ENCODE data around the gene RTN3.
"Not testable (repeated sequence)": the region's sequence is repeated elsewhere in the genome, so short reads cannot be mapped to it uniquely, and the experiment has no call there.

Gene RTN3

DNA sequence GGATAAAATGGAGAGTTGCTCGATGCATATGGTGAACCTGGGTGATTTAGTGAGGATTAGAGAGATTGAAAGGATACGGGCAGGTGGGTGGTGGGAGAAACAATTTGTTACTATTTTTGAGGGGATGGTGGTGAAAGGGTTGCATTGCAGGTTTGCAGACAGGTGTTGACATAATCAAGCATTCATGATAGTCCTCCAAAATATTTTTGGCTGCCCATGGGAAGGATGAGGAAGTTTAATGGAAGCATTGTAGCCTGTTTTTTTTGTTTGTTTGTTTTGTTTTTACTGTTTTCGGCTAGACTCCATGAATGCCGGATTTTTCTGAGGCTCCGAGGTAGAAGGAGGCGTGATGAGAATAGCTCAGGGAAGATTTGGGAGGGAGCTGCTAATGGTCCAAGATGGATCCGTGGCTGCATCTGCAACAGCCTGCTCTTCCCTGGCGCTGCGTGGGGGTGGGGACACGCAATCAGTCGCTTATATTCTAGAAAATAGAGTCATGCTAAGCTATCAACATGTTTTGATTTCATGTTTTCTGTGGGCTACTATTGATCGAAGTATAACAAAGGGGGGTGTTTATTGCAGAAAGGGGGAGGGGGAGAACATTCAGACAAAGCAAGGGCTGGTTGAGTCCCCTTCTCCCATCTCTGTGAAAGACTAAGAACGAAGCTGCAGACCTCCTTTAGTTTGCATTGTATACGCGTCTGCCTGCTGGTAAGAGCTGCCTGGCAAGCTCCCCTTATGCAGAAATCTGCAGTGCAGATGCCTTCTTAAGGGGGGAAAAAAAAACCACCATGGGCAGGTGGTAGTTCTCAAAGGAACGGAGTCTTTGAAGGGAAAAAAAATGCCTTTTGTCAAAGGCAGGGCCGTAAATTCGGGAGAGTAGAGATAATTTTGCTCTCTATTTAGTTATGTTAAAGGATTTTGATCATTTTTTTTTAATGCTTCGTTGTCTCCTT is 1.0 kb downstream of the RTN3 start:
- DNase-seq = no peak

DNA sequence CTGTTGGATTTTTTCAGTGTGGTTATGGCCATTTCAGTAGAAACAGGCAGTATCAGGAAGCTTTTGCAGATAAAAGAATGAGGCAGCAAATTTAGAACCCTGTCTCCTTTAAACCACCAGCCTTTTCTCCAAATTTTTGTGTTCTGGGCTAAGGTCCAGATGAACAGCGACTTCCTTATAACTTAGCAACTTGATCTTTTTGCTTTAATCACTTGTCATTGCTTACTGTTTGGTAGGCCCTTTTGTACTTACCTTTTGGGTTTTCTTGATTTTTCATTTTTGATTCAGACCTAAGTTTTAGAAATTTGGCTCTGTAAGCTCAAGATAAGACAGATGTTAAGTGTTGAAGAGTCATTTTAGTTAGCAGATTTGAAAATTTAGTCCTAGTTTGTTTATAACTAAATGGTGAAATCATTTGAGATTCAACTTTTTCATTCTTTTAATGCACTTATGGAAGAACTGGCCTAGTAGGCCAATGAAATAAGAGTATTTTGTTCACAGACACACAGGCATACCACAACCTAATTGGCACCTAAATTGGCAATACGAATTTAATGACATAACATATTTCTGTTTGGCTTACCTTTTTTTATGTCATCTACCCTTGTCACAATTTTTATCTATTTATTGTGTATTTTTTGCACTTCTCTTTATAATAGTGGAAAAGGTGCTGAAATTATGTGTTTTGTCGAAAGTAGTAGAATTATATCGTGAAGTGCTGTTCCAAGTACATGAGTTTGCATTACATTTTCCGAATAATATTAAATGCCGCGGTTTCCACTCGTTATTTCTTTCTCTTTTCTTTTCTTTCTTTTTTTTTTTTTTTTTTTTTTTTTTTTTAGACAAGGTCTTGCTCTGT is 2.1 kb downstream of the RTN3 start:
- no peak for DNase-seq

DNA sequence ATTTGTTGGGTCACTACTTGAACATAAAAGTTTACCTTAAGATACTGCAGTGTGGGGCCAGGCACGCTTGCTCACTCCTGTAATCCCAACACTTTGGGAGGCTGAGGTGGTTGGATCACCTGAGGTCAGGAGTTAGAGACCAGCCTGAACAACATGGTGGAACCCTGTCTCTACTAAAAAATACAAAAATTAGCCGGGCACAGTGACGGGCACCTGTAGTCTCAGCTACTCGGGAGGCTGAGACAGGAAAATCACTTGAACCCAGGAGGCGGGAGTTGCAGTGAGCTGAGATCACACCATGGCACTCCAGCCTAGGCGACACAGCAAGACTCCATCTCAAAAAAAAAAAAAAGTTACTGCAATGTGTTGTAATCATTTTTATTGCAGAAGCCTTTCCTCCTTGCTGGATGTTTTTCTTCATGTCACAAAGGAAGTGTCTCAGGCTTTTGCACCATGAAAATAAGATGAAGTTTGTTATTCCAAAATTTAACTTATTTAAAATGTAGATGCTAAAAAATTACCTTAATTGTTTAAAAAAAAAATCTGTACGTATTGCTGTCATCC is 3.9 kb downstream of the RTN3 start:
- DNase-seq = not testable (repeated sequence)

DNA sequence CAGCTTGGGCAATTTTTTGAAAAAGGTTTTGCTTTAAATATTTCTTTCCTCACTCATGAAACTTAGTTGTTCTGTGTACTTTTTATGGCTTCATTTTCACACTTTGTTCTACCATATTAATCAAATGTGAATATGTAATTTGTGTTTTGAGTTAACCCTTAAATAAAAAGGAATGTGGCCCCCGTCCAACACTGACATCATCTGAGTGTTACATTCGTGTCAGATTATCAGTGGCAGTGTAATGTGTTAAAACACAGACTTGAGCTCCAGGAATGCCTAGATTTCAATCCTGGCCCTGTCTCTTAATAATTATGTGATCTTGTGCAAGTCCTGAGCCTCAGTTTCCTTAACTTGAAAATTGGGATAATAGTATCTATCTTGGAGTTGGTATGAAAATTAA is 5.6 kb downstream of the RTN3 start:
- no peak for DNase-seq

DNA sequence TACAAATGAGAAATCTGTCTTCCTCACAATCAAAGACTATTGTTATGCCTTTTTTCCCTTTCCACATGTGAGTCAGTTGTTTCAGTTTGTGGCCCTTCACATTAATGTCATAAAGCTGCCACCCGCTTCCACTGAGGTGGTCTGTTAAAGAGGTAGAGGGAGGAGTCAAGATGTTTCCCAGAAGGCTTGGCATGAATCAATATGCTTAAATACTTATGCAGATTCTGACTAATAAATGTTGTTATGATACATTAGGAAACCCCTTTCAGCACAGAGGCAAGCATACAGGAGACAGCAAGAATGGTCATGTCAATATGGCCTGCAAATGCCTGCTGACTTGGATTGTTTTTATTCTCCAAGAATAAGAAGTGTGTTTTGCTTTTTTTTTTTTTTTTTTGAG is 6.5 kb downstream of the RTN3 start:
- DNase-seq = no peak

DNA sequence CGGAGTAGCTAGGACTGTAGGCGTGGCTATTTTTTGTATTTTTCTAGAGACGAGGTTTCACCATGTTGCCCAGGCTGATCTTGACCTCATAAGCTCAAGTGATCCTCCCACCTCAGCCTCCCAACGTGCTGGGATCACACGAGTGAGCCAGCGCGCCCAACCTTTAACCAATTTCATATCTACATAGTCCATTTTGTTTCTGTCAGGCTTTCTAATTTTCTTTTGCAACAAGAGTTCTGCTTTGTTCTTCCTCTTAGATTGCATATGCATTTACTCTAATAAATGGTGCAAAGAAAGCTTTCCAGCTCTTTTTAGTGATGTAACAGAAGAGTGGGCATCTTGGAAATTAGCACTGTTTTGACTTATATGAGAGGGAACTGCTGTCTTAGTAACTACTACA is 13.3 kb downstream of the RTN3 start:
- DNase-seq = no peak

DNA sequence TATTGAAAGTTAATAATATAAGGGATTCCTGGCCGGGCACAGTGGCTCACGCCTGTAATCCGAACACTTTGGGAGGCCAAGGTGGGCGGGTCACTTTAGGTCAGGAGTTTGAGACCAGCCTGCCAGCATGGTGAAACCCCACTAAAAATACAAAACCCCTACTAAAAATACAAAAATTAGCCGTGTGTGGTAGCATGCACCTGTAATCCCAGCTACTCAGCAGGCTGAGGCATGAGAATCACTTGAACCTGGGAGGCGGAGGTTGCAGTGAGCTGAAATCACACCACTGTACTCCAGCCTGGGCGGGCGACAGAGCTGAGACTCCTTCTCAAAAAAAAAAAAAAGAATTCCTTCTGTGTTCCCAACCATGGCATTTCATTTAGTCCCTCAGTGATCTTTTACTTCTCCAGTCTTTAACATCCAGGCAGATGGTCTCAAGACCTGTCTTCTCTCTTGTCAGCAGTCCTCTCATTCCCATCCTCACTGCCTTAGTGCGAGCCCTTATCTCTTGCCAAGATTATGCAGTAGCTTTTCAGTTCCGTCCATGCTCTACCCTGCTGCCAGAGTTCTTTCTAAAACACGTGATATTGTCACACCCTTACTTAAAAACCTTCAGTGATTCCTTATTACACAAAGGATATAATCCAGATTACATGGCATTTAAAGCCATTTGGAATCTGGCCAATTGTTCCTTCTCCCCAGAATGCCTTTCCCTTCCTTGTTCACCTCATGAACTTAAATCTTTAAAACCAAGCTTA is 17.9 kb downstream of the RTN3 start:
- DNase-seq = no peak

DNA sequence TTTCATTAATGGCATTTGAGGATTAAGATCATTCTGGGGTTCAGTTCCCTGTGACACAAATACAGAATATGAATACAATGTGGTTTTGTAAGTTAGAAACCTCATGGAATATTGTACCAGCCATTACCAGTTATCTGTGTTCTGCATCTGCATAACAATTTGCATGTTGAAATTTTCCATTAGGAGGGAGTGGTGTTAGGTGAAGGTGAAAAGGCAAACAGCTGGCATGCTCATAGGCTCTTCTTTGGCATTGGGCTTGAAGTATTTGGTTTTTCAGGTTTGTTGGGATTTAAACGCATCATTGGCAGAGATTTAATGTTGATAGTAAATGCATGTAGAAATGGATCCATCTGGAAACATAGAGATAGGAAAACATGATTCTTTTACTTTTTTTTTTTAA is 18.6 kb downstream of the RTN3 start:
- no peak for DNase-seq

DNA sequence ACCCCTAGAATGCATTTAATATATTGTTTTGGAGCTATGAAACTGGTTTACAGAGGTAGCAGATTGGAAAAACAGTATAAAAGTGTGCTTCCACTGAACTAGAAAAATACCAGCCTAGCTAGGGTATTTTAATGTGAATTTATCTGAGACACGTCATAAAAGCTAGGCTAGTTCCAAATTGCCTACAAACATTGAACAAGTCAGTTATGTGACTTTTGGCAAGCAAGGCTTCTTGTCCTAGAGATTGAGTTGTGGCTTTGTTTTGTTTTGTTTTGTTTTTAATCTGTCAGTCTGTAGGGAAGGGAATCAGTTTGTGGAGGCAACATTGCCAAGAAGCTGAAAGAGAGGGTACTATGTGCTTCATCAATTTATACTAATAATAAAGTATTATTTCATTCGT is 24.2 kb downstream of the RTN3 start:
- DNase-seq = no peak

DNA sequence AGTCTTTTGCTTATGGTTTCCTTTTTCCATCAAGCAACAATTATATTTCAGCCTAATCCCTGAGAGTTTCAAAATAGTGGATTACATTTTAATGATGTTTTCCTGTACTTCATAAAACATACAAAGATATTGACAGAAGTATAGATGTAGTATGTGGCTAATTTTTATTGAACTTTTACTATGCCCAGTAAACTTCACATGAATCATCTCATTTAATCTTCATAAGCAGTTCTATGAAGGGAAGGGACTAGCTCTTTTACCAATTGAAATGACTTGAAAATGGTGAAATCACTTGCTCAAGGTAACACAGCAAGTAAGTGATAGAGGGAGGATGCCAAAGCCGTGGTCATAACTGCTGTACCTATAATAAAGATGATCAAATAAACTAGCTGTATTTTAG is 27.5 kb downstream of the RTN3 start:
- DNase-seq = no peak

DNA sequence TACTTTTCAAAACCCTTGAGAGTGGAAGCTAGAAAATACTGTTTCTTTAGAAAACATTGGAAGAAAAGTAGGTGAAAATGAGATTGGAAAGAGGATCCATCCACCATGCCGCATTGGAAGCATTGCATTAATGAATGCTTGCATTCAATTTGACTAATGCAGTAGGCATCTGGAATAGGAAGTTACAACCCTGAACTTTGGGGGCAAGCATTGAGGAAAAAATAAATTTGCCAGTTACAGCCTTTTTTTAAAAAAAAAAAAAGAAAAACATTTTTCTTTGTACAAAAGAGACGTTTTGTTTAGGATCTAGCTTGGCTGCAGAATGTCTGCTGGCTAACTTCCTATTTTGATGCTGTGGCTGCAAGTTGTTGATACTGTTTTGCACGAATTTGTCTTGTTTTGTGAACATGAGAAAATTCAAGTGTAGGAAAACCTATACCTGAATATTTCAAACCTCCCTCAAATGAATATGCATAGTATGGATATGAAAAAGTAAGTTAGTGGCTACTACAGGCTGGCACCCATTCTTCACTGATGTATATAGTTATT is 28.1 kb downstream of the RTN3 start:
- no peak for DNase-seq

DNA sequence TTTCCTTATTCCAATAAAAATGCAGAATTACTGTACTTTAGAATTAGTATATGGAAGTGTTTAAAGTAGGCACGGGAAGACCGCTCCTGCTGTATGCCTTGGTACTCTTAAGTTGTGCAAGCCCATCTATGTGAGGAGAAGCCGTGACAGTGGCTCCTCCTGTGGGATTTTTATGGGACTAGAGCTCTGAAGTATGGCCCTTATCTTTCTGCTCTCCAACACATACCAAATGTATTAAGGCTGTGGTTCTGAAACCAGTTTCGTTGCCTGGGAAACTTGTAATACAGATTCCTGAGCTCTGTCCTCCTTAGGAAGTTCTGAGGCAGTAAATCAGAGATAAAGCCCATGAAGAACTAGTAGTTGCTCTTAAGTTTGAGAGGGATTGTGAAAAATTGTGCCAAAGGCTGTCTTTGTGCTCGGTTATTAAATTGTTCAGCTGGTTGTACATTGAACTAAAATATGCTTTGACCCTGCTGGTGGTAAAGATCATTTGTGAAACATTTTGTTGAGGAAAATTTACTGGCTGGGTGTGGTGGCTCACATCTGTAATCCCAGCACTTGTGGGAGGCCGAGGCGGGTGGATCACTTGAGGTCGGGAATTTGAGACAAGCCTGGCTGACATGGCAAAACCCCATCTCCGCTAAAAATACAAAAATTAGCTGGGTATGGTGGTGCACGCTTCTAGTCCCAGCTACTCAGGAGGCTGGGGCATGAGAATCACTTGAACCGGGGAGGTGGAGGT is 29.3 kb downstream of the RTN3 start:
- DNase-seq = no peak

DNA sequence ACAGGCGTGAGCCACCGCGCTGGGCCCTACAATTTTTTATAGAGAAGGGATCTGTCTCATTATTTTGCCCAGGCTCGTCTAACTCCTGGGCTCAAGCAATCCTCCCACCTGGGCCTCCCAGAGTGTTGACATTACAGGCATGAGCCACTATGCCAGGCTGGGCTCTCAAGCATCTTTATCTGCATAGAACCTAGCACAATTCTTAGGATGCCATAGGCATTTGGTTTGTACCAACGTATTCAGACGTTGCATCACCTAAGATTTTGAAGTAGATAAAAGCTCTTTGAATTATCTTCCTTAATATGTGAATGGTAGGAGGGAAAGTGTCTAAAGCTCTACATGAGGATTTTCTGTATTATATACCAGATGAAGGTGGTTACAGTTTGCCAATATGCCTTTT is 30.5 kb downstream of the RTN3 start:
- no peak for DNase-seq

DNA sequence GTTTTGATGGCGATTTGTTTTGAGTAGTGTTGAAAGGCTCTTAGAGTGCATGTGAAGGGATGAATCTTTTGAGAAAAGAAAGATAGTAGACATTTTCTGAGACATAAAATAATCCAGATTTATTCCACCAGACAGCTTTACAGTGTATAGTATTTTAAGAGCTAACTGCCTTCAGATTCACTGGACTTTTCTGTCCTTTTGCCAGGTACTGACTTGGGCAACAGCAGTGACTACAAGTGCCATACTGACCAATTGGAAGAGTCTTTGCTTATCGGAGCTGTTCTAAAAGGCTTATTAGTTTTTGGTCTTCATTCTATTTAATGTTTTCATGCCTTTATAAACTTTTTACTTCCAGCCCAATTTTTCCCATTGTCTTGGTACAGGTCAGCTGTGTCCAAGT is 32.5 kb downstream of the RTN3 start:
- DNase-seq = no peak

DNA sequence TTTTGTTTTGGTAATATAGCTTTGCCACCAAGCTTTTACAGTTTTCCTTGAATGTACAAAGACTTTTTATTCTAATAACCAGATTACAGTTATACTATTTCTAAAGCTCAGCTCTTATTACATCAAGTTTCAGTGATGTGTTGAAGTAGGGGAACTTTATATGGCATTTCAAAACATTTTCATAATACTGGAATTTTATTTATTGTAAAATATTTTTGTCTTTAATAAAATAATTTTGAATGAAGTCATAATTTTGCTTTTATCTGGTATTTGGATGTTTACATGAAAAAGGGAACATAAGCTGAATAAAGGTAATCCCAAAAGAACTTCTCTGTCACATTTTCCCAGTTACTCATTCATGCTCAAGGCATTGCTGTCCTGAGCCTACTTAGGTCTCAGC is 34.7 kb downstream of the RTN3 start:
- no peak for DNase-seq

DNA sequence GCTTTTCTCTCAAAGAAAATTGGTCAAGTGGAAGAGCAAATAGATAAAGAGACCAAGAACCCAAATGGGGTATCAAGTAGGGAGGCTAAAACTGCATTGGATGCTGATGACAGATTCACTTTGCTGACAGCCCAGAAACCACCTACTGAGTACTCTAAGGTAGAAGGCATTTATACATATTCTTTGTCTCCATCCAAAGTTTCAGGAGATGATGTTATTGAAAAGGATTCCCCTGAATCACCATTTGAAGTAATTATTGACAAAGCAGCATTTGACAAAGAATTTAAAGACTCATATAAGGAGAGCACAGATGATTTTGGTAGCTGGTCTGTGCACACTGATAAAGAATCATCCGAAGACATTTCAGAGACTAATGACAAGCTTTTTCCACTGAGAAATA is 37.7 kb downstream of the RTN3 start:
- no peak for DNase-seq

DNA sequence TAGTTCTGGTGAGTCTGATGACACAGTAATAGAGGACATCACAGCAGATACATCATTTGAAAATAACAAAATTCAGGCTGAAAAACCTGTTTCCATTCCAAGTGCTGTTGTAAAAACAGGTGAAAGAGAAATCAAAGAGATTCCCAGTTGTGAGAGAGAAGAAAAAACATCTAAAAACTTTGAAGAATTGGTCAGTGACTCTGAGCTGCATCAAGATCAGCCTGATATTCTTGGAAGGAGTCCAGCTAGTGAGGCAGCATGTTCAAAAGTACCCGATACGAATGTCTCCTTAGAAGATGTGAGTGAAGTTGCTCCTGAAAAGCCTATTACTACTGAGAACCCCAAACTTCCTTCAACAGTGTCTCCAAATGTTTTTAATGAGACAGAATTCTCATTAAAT is 38.7 kb downstream of the RTN3 start:
- DNase-seq = no peak

DNA sequence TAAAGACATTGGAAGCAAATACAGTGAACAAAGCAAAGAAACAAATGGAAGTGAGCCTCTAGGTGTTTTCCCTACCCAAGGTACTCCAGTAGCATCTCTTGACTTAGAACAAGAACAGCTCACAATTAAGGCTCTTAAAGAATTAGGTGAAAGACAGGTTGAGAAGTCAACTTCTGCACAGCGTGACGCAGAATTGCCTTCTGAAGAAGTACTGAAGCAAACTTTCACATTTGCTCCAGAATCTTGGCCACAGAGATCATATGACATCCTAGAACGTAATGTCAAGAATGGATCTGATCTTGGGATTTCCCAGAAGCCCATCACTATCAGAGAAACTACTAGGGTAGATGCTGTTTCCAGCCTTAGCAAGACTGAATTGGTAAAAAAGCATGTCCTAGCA is 39.3 kb downstream of the RTN3 start:
- DNase-seq = no peak

DNA sequence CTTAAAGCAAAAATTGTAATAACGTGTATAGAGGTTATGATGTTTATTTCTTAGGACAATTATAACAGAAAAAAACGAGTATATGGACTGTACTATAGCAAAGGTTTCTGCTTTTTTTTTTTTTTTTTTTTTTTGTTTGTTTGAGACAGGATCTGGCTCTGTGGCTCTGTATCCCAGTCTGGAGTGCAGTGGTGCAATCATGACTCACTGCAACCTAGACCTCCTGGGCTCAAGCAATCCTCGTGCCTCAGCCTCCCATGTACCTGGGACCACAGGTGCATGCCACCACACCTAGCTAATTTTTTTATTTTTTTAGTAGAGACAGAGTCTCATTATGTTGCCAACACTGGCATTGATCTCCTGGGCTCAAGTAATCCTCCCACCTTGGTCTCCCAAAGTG is 48.0 kb downstream of the RTN3 start:
- no peak for DNase-seq

DNA sequence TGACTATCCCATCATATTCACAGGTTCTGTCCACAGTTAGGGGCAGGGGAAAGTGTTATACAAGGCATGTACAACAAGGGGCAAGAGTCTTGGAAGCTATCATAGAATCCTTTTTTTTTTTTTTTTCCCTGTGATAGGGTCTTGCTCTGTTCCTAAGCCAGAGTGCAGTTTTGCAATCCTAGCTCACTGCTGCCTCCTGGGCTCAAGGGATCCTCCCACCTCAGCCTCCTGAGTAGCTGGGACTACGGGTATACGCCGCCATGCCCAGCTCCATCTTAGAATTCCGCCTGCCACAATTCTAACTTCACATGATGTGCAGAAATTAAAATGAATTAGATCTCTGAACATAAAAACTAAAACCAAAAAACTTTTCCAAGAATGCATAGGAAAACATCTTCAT is 55.6 kb downstream of the RTN3 start:
- DNase-seq = no peak

DNA sequence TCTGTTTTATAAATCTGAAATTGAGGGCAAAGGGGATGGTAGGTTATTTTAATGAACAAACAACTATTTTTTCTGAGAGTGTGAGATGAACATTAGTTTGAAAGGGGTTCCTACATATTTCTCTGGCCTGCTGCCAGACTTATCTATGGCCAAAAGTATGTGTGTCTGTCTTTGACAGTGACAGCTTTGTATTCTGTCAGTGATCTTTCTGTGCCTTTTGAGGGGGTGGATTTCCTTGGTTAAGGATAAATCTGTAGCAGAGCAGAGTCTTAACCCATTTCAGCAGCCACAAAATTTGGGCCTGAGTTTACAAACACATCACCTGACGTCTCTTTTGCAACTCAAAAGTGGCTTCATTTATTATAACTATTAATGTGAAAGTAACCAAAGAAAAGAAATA is 56.4 kb downstream of the RTN3 start:
- DNase-seq = no peak

Data from effector CD8-positive, alpha-beta T cell (primary cell).